HEK293 (cell line): ENCODE results near the gene CYP4F2.
A peak's percentile ranks its signal among the peaks of the same experiment; 100 is the strongest.

ENCODE experiments used
- HOXC10 ChIP-seq: sonication (generic); formaldehyde crosslinking; IDR thresholded peaks from 2 replicates; pipeline ENCODE4 v1.8.1; 2023; ENCODE audit warnings: mild to moderate bottlenecking, missing genetic modification reagents
- KLF7 ChIP-seq: fragments of 450-650 bp; formaldehyde crosslinking; IDR thresholded peaks from 2 replicates; pipeline ENCODE4 v1.5.1; 2016; ENCODE audit warnings: missing biosample characterization, missing genetic modification characterization, borderline replicate concordance
- MEIS1 ChIP-seq: sonication (generic); formaldehyde crosslinking; IDR thresholded peaks from 2 replicates; pipeline ENCODE4 v1.8.1; 2022; ENCODE audit warnings: missing genetic modification reagents, mild to moderate bottlenecking, borderline replicate concordance
- PRDM1 ChIP-seq: fragments of 450-650 bp; formaldehyde crosslinking; IDR thresholded peaks from 2 replicates; pipeline ENCODE4; 2016; ENCODE audit warnings: missing biosample characterization, missing genetic modification characterization
- PRDM2 ChIP-seq: fragments of 450-650 bp; formaldehyde crosslinking; IDR thresholded peaks from 2 replicates; pipeline ENCODE4 v1.5.1; 2016; ENCODE audit warnings: missing biosample characterization, missing genetic modification characterization, borderline replicate concordance
- PRDM4 ChIP-seq: fragments of 450-650 bp; formaldehyde crosslinking; IDR thresholded peaks from 2 replicates; pipeline ENCODE4 v1.5.1; 2017; ENCODE audit warnings: missing biosample characterization, missing genetic modification characterization
- SCRT2 ChIP-seq: fragments of 450-650 bp; formaldehyde crosslinking; IDR thresholded peaks from 2 replicates; pipeline ENCODE4 v1.5.1; 2016; ENCODE audit warnings: missing biosample characterization, missing genetic modification characterization
- WT1 ChIP-seq: fragments of 450-650 bp; formaldehyde crosslinking; IDR thresholded peaks from 2 replicates; pipeline ENCODE4 v1.5.1; 2016; ENCODE audit warnings: missing biosample characterization, missing genetic modification characterization
- YY1 ChIP-seq: fragments of 450-650 bp; formaldehyde crosslinking; IDR thresholded peaks from 2 replicates; pipeline ENCODE4 v1.5.1; 2018; ENCODE audit warnings: missing biosample characterization, missing genetic modification characterization
- ZFP41 ChIP-seq: fragments of 450-650 bp; formaldehyde crosslinking; IDR thresholded peaks from 2 replicates; pipeline ENCODE4 v1.5.1; 2016; ENCODE audit warnings: missing biosample characterization, missing genetic modification characterization, borderline replicate concordance
- ZNF10 ChIP-seq: fragments of 450-650 bp; formaldehyde crosslinking; IDR thresholded peaks from 2 replicates; pipeline ENCODE4 v1.5.1; 2017; ENCODE audit warnings: missing biosample characterization, missing genetic modification characterization
- ZNF114 ChIP-seq: fragments of 450-650 bp; formaldehyde crosslinking; IDR thresholded peaks from 2 replicates; pipeline ENCODE4 v1.5.0; 2017; ENCODE audit warnings: missing biosample characterization, missing genetic modification characterization
- ZNF121 ChIP-seq: fragments of 450-650 bp; formaldehyde crosslinking; IDR thresholded peaks from 2 replicates; pipeline ENCODE4 v1.5.1; 2016; ENCODE audit warnings: missing biosample characterization, missing genetic modification characterization
- ZNF132 ChIP-seq: fragments of 450-650 bp; formaldehyde crosslinking; IDR thresholded peaks from 2 replicates; pipeline ENCODE4 v1.5.1; 2017; ENCODE audit warnings: missing biosample characterization, missing genetic modification characterization, borderline replicate concordance
- ZNF140 ChIP-seq: fragments of 450-650 bp; formaldehyde crosslinking; IDR thresholded peaks from 2 replicates; pipeline ENCODE4 v1.5.1; 2016; ENCODE audit warnings: missing biosample characterization, missing genetic modification characterization
- ZNF16 ChIP-seq: fragments of 450-650 bp; formaldehyde crosslinking; IDR thresholded peaks from 2 replicates; pipeline ENCODE4 v1.5.1; 2016; ENCODE audit warnings: low read depth, missing biosample characterization, missing genetic modification characterization
- ZNF24 ChIP-seq: fragments of 450-650 bp; formaldehyde crosslinking; IDR thresholded peaks from 2 replicates; pipeline ENCODE4 v1.5.1; 2016; ENCODE audit warnings: missing biosample characterization, missing genetic modification characterization
- ZNF248 ChIP-seq: fragments of 450-650 bp; formaldehyde crosslinking; IDR thresholded peaks from 2 replicates; pipeline ENCODE4 v1.5.1; 2017; ENCODE audit warnings: missing biosample characterization, missing genetic modification characterization
- ZNF311 ChIP-seq: fragments of 450-650 bp; formaldehyde crosslinking; IDR thresholded peaks from 2 replicates; pipeline ENCODE4 v1.5.1; 2017; ENCODE audit warnings: missing biosample characterization, missing genetic modification characterization, borderline replicate concordance
- ZNF341 ChIP-seq: fragments of 450-650 bp; formaldehyde crosslinking; IDR thresholded peaks from 2 replicates; pipeline ENCODE4; 2016; ENCODE audit warnings: low read depth, missing biosample characterization, missing genetic modification characterization
- ZNF354C ChIP-seq: fragments of 450-650 bp; formaldehyde crosslinking; IDR thresholded peaks from 2 replicates; pipeline ENCODE4 v1.5.1; 2016; ENCODE audit warnings: missing biosample characterization, missing genetic modification characterization, low read depth, borderline replicate concordance
- ZNF366 ChIP-seq: fragments of 450-650 bp; formaldehyde crosslinking; conservative IDR thresholded peaks from 2 replicates; pipeline ENCODE4 v1.5.1; 2016; ENCODE audit warnings: missing biosample characterization, missing genetic modification characterization
- ZNF488 ChIP-seq: fragments of 450-650 bp; formaldehyde crosslinking; IDR thresholded peaks from 2 replicates; pipeline ENCODE4 v1.5.1; 2016; ENCODE audit warnings: missing biosample characterization, missing genetic modification characterization
- ZNF501 ChIP-seq: fragments of 450-650 bp; formaldehyde crosslinking; IDR thresholded peaks from 2 replicates; pipeline ENCODE4 v1.5.1; 2016; ENCODE audit warnings: missing biosample characterization, missing genetic modification characterization
- ZNF510 ChIP-seq: fragments of 450-650 bp; formaldehyde crosslinking; IDR thresholded peaks from 2 replicates; pipeline ENCODE4 v1.5.1; 2018; ENCODE audit warnings: mild to moderate bottlenecking, missing genetic modification characterization, missing biosample characterization; ENCODE audit not compliant: insufficient replicate concordance
- ZNF521 ChIP-seq: fragments of 450-650 bp; formaldehyde crosslinking; IDR thresholded peaks from 2 replicates; pipeline ENCODE4 v1.5.1; 2017; ENCODE audit warnings: missing biosample characterization, mild to moderate bottlenecking, missing genetic modification characterization
- ZNF571 ChIP-seq: fragments of 450-650 bp; formaldehyde crosslinking; IDR thresholded peaks from 2 replicates; pipeline ENCODE4 v1.5.0; 2017; ENCODE audit warnings: missing biosample characterization, missing genetic modification characterization
- ZNF585B ChIP-seq: fragments of 450-650 bp; formaldehyde crosslinking; IDR thresholded peaks from 2 replicates; pipeline ENCODE4 v1.5.1; 2016; ENCODE audit warnings: missing biosample characterization, missing genetic modification characterization
- ZNF596 ChIP-seq: fragments of 450-650 bp; IDR thresholded peaks from 2 replicates; pipeline ENCODE4 v1.5.0; 2018; ENCODE audit warnings: missing biosample characterization, mild to moderate bottlenecking, missing genetic modification characterization, moderate library complexity
- ZNF623 ChIP-seq: fragments of 450-650 bp; formaldehyde crosslinking; IDR thresholded peaks from 2 replicates; pipeline ENCODE4 v1.5.1; 2016; ENCODE audit warnings: missing biosample characterization, missing genetic modification characterization
- ZNF658 ChIP-seq: fragments of 450-650 bp; formaldehyde crosslinking; IDR thresholded peaks from 2 replicates; pipeline ENCODE4; 2016; ENCODE audit warnings: missing biosample characterization, missing genetic modification characterization
- ZNF791 ChIP-seq: fragments of 450-650 bp; formaldehyde crosslinking; IDR thresholded peaks from 2 replicates; pipeline ENCODE4 v1.5.1; 2016; ENCODE audit warnings: missing biosample characterization, missing genetic modification characterization
- ZSCAN30 ChIP-seq: fragments of 450-650 bp; IDR thresholded peaks from 2 replicates; pipeline ENCODE4 v1.5.1; 2018; ENCODE audit warnings: missing biosample characterization, mild to moderate bottlenecking, missing genetic modification characterization, moderate library complexity

The CYP4F2 gene

GRCh38 chr19:15836330-15837220 is 61.3 kb downstream of the CYP4F2 start (continued):
- TF ChIP-seq ZNF311 (tag by site-specific recombination) (no peak), ZNF132 (no peak), ZNF114 (no peak), ZNF623 (tag by site-specific recombination) (no peak), ZSCAN30 (0 out of 2 replicates have a peak, but pooled peaks have one; percentile 36), WT1 (tag by site-specific recombination) (no peak), ZNF121 (tag by site-specific recombination) (no peak), ZNF791 (tag by site-specific recombination) (no peak), ZNF488 (tag by site-specific recombination) (no peak), ZNF571 (tag by site-specific recombination) (no peak), ZNF596 (no peak), ZNF24 (tag by site-specific recombination) (no peak), HOXC10 (no peak), ZNF354C (no peak), ZNF341 (tag by site-specific recombination) (peak; percentile 39), PRDM1 (tag by site-specific recombination) (no peak), PRDM2 (tag by site-specific recombination) (no peak), ZNF501 (tag by site-specific recombination) (no peak), ZNF585B (no peak), ZNF510 (tag by site-specific recombination) (no peak), ZNF140 (tag by site-specific recombination) (no peak), ZFP41 (tag by site-specific recombination) (no peak), ZNF16 (tag by site-specific recombination) (no peak), YY1 (tag by site-specific recombination) (no peak), MEIS1 (CRISPR knock-in tag) (no peak), ZNF521 (tag by site-specific recombination) (no peak), SCRT2 (tag by site-specific recombination) (no peak), ZNF658 (tag by site-specific recombination) (no peak), ZNF248 (tag by site-specific recombination) (no peak), ZNF10 (no peak), KLF7 (no peak), ZNF366 (tag by site-specific recombination) (no peak), PRDM4 (tag by site-specific recombination) (peak; percentile 92)
